ENCODE results near the gene GPI.
"Not testable (repeated sequence)": the region's sequence is repeated elsewhere in the genome, so short reads cannot be mapped to it uniquely, and the experiment has no call there.

The GPI gene

GRCh38 chr19:34364830-34365462, at the start of gene GPI:
TSS of gene GPI (plus strand) at chr19:34365196. CDS start at chr19:34365267, 71 bp downstream.
- DNase-seq, result peak; percentile 56

DNA sequence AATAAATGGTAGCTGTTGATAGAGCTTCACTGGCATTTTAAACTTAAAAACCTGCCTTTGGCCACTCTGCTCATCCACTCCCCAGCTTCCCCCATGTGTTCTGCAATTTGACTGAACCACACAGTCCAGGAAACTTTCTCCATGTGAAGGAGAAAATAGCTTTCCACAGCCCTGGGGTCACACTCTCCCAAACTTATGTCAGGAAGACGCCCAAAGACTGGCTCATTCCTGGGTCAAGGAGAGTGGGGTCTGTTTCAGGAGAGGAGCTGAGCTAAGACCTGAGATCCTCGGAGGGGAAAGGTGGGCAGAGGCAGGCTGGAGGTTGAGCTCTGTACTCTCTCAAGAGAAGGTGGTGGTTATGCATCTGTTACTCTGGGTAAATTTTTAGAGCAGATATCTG, 48.7 kb upstream of the GPI start:
- no peak for DNase-seq

DNA sequence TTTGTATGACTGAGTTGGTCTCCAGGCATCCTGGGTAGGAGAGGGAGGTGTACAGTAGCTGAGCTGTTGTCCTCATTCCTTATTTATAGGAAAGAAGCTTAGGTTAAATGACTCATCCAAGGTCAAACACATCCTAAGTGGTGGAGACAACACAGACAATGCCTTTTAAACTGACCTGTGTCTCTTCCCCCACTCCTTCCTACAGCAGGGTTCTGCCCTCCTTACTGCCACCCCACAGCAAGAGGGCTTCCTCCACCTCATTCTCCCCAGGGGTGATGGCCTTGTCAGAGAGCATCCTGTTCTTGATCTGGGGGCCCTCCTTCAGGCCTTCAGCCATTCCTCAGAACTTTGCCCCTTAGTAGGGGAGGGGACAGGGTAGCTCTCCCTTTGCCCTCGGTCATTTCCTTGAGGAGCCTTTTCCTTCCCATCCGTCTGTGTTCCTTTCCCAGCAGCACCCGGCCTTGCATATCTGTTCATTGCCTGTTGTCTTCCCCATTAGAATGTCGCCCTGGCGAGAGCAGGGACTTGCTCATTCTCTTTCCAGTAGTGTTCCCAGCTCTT, 48.2 kb upstream of the GPI start:
- no peak for DNase-seq

- DNase-seq, result peak; percentile 7
Observed at GRCh38 chr19:34317311-34317927, 47.6 kb upstream of the GPI start.

DNA sequence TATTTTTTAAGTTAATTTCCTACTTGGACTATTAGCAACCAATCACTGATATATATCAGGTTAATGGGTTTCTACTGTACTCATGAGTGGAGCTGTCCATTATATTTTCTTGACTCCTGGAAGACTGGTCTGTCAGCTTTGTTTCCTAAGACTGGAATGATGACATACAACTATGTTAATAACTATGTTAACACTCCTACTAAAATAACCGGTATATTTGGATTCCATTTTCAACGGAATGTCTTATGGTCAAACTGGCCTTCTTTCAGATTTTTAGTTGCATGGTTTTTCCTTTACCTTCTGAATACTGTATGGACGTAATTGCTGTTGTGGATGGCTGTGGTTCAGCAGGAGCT, 45.8 kb upstream of the GPI start:
- DNase-seq, result no peak

DNA sequence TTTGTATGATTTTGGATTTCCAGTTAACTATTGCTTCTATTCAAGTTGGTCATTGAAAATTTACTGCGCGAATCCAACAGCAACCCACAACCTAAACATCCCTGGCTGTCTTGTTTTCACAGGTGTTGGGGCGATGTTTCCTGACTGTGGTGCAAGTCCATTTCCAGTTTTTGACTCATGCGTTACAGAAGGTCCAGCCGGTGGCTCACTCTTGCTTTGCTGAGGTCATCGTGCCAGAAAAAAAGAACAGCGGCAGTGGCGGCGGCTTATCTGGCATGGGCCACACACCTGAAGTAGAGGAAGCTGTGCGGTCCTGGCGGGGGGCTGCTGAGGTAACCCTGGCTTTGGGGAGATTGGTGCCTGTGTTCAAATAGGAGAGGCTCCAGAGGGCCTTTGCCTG, 45.2 kb upstream of the GPI start:
- no peak for DNase-seq

GRCh38 chr19:34320277-34320676, 44.7 kb upstream of the GPI start:
- DNase-seq, result no peak

- no peak for DNase-seq
Observed at GRCh38 chr19:34321735-34322134, 43.3 kb upstream of the GPI start.

DNA sequence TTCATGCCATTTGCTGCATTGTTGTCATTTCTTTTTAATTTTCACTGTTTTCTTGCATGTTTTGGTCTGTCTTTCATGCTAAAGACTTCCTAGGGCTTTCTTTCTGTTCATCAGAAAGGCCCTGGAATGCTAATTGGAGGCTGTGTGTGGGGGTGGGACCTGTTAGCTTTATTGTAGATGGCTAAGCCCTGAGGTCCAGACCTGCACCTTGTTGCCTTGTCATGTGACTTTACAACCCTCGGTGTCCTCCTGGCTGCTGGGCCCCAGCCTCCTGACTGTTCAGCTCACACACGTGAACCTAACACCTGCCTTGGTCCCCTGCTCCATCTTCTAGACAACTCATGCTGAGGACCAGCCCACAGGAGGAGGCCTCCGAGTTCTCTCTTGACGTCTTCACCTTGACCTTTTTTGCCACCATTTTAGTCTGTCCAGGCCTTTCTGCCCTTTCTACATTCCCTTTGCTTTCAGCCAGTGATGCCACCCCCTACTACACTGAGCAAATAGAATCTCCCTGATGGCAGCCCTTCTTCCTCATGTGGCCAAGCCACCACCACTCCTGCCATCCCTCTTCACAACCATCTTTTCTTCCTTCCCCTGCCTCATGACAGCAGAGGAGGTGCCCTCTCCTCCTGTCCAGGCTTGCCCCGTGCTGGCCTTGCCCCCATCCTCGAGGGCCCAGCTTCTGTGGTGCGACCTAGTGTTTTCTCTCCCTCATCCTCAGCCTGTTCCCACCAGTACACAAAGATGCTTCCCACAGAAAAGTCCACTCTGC, 41.4 kb upstream of the GPI start:
- DNase-seq, result no peak

DNA sequence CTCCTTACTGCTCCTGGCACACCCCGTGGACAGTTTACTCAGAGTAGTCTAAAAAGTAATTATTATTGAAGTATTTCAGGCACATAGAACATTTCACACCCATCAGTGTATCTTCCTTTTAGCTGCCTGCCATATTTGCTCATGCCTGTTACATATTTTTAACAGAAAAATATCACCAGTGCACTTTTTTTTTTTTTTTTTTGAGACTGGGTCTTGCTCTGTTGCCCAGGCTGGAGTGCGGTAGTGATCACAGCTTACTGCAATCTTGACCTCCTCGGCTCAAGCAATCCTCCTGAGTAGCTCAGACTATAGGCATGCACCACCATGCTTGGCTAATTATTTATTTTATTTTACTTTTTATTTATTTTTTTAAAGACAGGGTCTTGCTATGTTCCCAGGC, 40.7 kb upstream of the GPI start:
- no peak for DNase-seq

DNA sequence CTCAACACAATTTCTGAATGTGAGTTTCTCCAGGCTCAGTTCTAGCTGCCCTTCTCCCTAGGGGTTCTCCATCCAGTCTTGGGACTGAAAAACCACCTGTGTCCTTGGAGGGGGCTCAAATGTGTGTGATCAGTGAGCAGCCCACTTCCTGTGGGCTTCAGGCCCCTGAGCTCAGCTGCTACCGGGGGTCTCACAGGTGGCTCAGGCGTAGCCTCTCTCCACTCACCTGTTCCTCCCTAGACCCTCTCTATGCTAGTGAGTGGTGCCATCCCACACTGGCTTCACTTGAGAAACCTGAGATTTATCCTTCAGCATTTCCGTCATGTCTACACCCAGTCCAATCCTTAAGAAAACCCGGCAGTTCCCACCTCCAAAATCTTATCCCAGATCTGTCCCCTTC, 39.8 kb upstream of the GPI start:
- no peak for DNase-seq

GRCh38 chr19:34325981-34326787, 38.8 kb upstream of the GPI start:
- no peak for DNase-seq

DNA sequence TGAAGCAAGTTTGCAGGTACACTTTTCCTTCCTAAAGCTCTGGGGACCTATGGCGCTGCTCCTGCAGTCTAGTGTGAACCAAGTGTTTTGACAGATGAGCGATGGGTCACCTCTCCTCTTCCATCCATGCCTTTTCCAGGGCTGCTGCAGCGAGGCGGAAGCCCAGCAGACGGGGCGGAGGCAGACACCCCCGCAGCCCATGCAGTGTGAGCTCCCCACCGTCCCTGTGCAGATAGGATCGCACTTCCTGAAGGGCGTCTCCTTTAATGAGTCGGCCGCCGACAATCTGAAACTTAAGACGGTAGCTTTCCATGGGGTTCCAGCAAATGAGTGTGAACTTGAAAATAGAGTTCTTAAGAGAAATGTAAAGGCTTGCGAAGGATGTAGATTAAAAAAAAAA, 37.1 kb upstream of the GPI start:
- DNase-seq, result no peak

DNA sequence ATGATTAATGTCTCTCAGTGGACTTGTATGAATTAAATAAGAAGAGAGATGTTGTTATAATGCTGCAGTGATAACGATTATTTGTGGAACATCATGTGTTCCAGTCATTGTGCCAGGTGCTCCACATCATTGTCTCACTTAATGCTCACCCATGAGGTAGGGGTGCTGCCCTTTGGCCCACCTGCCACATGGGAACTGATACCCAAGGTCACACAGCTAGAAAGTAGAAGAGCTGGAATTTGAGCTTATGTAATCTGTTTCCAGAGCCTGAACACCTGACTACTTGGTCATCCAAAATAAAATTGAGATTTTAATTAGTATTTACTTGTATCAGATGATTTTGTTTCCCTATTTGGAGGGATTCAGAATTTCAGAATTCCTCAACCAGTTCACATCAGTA, 36.0 kb upstream of the GPI start:
- DNase-seq, result no peak

GRCh38 chr19:34330116-34330515, 34.9 kb upstream of the GPI start:
- no peak for DNase-seq

DNA sequence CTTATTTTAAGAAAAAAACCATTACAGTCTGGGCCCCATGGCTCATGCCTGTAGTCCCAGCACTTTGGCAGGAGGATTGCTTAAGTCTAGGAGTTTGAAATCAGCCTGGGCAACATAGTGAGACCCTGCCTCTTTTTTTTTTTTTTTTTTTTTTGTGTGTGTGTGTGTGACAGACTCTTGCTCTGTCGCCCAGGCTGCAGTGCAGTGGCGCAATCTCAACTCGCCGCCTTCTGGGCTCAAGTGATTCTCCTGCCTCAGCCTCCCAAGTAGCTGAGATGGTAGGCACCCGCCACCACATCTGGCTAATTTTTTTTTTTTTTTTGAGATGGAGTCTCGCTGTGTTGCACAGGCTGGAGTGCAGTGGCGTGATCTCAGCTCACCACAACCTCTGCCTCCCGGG, 34.4 kb upstream of the GPI start:
- DNase-seq, result not testable (repeated sequence)

DNA sequence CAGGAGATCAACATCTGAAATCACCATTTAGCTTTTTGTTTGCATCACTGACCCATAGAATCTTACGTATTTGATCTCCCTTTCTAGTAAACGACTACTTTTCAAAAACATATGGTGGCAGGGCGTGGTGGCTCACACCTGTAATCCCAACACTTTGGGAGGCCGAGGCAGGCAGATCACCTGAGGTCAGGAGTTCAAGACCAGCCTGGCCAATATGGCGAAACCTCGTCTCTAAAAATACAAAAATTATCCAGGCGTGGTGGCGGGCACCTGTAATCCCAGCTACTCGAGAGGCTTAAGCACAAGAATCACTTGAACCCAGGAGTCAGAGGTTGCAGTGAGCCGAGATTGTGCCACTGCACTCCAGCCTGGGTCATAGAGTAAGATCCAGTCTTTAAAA, 33.4 kb upstream of the GPI start:
- not testable (repeated sequence) for DNase-seq

GRCh38 chr19:34332027-34332760, 32.8 kb upstream of the GPI start:
- DNase-seq, result no peak

DNA sequence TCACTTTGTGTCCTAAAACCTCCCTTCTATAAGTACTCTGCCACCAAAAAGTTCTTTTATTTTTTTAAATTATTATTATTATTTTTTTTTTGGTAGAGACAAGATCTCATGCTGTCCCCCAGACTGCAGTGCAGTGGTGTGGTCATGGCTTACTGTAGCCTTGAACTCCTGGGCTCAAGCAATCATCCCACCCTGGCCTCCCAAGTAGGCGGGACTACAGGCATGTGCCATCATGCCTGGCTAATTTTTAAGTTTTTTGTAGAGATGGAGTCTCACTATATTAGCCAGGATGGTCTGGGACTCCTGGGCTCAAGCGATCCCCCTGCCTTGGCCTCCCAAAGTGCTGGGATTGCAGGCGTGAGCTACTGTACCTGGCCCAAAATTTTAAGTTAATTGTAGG, 29.1 kb upstream of the GPI start:
- DNase-seq, result no peak

DNA sequence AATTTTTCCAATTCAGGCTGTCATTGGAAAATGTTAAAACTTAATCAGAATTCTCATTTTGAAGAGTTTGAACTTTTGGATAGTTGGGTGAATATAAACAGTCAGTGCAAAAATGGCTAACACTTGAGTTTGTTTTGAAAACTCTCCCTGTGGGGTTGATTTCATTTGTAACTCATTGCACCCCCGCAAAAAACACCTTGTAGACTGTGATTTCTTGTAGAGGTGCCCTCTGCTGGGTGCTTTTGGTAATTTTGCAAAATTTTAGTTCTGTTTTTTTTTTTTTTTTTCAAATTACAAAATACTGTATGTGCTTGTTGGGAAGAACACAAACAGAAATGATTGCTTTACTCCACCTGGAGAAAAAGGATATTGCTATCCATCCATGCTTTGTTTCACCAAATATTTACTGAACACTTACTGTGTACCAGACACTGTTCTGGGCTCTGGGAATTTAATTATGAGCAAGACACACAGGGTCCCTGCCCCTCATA, 28.2 kb upstream of the GPI start:
- peak; percentile 54 for DNase-seq

DNA sequence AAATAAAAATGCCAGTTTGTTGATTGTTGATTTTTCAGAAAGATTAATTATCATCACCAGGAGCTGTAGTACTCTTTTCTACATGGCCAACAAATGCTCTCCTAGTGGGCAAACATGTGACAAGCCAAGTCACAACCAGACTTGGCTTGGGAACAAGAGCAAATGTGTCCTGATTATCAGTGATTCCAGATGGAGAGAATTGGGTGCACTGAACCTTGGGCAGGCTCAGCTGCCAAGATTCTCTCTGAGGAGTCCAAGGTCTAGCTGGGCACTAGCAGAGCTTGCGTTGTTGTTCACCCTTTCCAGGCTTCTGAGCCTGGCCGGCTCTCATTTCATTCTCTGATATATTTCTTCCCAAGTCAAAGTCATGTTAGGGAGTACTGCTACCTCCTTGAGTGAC, 27.3 kb upstream of the GPI start:
- DNase-seq, result no peak

DNA sequence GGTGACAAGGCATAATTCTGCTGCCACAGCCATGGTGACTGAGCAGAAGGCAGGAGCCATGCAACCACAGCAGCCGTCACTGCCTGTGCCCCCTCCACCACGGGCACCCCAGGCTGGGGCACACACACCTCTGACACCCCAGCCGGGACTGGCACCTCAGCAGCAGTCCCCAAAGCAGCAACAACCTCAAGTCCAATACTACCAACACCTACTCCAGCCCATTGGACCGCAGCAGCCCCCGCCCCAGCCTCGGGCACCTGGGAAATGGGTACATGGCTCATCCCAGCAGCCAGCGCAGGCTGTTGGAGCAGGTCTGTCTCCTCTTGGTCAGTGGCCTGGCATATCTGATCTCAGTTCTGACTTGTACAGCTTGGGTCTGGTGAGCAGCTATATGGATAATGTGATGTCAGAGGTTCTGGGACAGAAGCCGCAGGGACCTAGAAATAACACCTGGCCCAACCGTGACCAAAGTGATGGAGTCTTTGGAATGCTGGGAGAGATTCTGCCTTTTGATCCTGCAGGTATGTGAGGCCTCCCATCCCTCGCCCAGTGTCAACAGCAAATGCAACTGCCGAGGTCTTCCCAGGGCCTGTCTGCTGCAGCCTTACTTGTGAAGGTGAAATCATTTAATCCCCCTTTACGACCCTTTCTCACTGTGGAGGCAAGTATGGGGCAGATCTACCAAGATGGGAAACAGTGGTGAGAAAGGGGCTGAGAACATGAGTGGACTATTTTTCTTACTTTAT, 22.9 kb upstream of the GPI start:
- no peak for DNase-seq
